AML-193 (cell line): ENCODE data around the gene EGLN1.
"Not testable (repeated sequence)": the region's sequence is repeated elsewhere in the genome, so short reads cannot be mapped to it uniquely, and the experiment has no call there.

Experiments used
- DNase-seq, 2 experiments: peaks; one replicate each; lab custom pipeline; 2025; lab: John Stamatoyannopoulos, UW

Gene EGLN1

DNA sequence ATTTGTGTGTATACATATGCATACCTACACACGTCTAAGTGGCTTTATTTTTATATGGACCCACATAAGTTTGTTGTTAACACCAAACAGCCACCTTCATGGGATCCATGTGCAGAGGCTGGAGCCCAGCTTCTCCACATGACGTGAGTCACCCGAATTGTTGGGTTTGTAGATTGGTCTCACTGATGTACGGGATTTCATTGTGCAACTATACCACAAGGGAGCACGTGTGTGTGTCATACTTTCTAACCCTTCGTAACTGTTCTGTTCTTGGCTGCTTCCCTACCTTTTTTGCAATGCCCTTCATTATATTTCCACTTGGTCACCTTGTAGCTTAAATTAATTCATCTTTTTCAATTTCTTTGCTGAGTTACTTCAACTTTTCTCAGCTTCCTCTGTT lies 63.0 kb downstream of the EGLN1 start:
- DNase-seq = peak; percentile 92 to 93

GRCh38 chr1:231357831-231358354 lies 64.2 kb downstream of the EGLN1 start:
- DNase-seq = peak; percentile 77 to 78

DNA sequence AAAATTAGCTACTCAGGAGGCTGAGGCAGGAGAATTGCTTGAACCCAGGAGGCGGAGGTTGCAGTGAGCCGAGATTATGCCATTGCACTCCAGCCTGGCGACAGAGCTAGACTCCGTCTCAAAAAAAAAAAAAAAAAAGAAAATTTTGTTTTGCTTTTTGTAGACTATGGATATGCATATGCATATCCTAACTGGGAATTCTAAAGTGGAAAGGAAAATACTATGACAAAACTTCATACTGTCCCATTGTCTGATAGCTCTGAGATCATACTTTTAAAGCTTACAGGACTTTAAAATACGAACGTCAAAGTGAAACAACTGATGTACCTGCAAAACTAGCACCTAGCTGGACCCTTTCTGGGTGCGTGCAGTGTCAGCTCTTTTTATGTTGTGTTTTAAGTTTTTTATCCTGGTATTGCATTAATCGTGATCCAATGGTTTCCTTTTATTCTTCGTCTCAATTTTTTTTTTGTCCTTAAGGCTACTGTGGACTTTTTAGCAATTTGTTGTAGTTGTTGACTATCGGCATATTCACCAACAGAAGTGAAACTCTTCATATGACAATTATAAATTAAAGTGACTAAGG lies 64.8 kb downstream of the EGLN1 start:
- no peak for DNase-seq

DNA sequence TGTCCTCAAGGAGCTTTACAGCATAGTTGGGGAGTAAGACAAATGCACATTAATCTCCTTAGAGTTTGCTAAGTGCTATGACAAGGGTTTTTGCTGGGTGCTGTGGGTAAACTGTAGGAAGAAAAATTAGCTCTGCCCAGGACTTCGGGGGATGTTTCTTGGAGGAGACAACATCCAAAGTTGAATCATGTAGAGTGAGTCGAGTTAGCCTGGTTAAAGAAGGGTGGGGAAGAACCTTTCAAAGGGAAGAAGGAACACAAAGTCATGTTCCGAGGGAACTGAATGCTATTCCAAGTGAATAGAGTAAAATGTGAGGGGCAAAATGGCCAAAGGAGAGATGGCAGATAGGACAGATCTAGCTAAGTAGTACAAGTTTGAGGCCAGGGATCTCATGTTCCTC lies 66.9 kb downstream of the EGLN1 start:
- no peak for DNase-seq

- DNase-seq = no peak
Measured at GRCh38 chr1:231354330-231355020, 67.6 kb downstream of the EGLN1 start.

DNA sequence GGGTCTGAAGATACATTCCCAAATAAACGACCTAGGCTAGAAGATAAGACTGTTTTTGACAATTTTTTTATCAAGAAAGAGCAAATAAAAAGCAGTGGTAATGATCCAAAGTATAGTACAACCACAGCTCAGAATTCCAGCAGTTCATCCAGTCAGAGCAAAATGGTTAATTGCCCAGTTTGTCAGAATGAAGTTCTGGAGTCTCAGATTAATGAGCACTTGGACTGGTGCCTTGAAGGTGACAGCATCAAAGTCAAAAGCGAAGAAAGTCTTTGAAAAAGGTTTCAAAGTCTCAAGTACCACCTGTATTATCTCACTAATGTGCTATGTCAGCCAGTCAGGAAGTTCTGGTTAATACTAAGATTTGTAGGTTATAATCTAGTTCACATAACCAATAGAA lies 69.0 kb downstream of the EGLN1 start:
- no peak for DNase-seq

DNA sequence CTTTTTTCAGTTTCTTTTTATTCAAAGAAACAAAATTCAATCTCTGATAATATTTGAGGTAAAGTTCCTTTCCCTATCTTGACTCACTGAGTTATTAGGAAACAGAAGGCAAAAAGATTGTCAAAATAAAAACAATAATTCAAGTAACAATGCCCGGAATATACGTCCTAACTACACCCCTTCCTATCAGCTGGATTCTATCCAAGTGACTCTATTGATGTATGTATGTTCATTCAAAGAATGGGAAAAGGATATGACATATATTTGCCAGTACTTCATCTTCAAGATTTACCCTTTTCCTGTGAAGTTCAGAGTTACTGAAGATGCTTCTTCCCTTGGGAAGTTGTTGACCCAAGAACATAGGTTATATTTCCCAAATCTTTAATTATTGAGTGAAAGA lies 70.3 kb downstream of the EGLN1 start:
- no peak for DNase-seq

- DNase-seq = not testable (repeated sequence)
Measured at GRCh38 chr1:231348856-231349255, 73.2 kb downstream of the EGLN1 start.

DNA sequence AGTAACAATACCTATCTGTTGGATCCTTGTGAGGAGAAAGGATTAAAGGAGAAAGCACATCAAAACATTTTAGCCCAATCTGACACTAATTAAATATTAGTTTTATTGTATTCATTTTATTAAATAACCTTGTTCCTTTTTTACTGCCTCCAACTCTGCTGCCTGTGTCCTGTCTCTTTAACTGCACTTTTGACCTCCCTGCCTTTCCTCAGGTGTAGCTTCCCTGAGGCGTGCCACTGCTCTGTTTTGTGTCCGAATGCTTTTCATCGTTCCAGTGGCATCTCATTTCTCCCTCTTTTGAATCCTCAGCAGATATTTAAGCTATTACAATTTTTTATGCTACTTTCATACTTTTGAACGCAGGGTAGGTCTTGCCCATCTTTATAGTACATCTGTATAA lies 73.6 kb downstream of the EGLN1 start:
- no peak for DNase-seq

- no peak for DNase-seq
Measured at GRCh38 chr1:231347961-231348360, 74.1 kb downstream of the EGLN1 start.

DNA sequence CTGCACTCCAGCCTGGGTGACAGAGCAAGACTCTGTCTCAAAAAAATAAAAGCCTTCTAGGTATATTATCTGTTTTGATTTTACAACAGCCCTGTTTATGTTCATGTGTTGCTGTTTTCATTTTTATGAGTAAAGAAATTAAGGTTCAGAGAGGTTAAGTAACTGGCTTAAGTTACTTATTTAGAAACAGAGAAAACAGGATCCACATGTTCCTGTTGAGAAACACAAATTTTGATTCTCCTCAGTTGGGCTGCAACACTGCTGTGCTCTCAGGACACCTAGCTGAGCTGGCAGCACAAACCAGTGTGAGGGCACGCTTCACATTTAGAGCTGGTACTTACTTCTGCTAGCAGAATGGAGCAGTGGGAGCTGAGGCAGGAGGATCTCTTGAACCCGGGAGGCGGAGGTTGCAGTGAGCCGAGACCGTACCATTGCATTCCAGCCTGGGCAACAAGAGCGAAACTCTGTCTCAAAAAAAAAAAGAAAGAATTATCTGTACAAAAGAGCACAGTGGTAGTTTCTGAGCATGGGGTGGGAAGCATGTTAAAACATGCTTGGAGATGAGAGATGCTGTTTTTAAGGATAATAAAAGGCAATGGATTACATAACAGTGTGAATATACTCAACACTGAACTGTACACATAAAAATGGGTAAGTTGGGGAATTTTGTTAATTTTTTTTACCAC lies 81.6 kb downstream of the EGLN1 start:
- DNase-seq = no peak

GRCh38 chr1:231338270-231339128 lies 83.6 kb downstream of the EGLN1 start, which contains the start of gene SPRTN:
Gene SPRTN, plus strand, starts transcription at chr1:231338293. Its CDS starts 91 bp downstream, at chr1:231338384.
- no peak for DNase-seq

DNA sequence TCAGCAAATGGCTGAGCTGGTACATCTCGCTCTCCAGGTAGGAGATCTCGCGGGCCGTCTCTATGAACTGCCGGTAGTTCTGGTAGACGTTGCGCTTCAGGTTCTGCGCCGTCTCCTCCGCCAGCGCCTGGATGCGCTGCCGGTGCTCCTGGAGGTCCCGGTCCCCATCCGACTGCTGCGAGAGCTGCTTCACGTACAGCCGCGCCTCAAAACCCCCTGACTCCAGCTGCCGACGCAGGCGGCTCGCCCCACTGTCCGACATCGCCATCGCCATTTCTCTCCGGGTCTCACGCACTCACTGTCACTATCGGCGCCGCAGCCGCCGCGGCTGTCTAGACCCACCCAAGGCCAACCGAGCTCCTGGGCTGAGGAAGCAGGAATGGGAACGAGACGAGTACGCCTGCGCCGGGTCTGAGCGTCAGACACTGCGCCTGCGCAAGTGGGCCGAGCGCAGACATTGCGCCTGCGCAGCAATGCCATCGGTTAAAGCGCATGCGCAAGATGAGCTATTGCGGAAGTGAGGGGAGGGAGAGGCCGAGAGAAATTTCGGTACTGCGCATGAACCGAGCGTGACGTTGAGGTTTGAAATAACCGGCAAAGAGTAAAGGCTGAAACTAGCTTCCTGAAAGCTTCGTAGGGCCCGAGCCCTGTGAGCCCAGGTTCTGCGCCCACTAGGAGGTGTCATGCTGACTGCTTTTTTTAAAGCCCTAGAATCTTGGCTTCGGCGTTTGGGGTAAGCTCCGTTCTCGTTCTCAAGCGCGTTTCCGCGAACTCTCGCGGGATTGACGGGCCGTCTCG lies 84.4 kb downstream of the EGLN1 start, which contains the start of gene EXOC8:
TSS of gene EXOC8 (minus strand) at position 381 of the 798 bp plus-strand sequence. CDS start at position 274, 107 bp downstream.
- DNase-seq = peak; percentile 91 to 93

DNA sequence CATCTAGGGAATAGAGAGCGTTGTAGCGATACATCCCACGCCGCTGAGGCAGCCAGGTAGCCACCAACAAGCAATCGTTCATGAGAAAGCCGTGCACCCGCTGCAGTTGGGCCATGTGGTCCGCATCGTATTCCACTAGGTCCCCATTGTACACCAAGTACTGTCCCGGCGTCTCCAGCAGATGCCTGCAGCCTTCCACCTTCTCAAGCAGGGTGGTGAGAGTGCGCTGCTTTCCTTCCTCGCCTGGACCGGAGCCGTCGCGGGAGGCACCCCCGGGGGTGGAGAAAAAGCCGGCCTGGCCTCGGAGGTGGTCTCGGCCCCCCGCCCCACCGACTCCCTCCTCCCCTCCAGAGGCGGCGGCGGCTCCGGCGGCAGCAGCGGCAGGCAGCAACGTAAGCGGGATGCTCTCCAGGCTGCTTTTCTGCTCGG lies 85.0 kb downstream of the EGLN1 start:
- no peak for DNase-seq

GRCh38 chr1:231335663-231336602 lies 86.2 kb downstream of the EGLN1 start:
- DNase-seq = no peak

DNA sequence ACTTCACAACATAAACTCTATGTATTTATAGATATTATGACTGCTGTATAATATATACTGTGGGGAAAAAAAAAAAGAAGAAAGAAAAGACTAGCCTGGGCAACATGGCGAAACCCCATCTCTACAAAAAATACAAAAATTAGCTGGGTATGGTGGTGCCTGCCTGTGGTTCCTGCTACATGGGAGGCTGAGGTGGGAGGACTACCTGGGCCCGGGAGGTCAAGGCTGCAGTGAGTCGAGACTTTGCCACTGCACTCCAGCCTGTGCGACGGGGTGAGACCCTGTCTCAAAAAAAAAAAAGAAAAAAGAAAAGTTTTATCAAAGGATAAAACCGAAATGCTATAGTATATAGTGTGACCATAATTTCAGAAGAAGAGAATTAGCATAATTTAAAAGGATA lies 87.1 kb downstream of the EGLN1 start:
- no peak for DNase-seq

- DNase-seq = no peak
Measured at GRCh38 chr1:231334079-231334666, 87.9 kb downstream of the EGLN1 start.

DNA sequence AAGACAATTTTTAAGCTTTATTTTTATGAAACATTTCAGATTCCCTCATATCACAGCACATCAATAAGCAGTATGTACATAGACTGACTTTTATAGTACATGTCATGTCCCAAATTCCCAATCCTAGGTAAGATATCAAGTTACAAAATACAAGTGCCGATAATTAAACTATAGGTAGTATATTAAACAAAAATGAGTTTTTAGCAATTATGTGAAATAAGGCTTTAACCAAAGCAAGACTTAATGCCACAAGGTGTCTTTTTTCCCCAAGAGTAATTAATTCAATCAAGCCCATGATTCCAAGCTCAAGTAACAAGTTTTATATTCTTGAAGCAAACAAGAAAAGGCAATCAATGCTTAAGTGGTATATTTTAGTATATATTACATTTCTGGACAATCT lies 89.3 kb downstream of the EGLN1 start:
- DNase-seq = no peak

GRCh38 chr1:231329483-231329882 lies 92.6 kb downstream of the EGLN1 start:
- DNase-seq = no peak
